Glutamatergic neuron (in vitro differentiated cells): ENCODE measurements around the gene TNFSF12. TPM values are rescaled to one million over a fixed set of nuclear protein-coding genes. Genes with fewer than 3 reads are reported as not detected.

Experiments
- DNase-seq: peaks from one replicate; pipeline ENCODE4 v3.0.0; 2022
- H3K27ac Mint-ChIP-seq: one replicate; pipeline ENCODE4 v1.8.0; 2020; ENCODE audit warnings: mild to moderate bottlenecking, mixed read lengths, inconsistent platforms; ENCODE audit not compliant: unreplicated experiment
- H3K27me3 Mint-ChIP-seq: one replicate; pipeline ENCODE4 v1.8.0; 2020; ENCODE audit warnings: mild to moderate bottlenecking, moderate library complexity, mixed read lengths, inconsistent platforms; ENCODE audit not compliant: unreplicated experiment
- H3K36me3 Mint-ChIP-seq: one replicate; pipeline ENCODE4 v1.8.0; 2020; ENCODE audit warnings: mild to moderate bottlenecking, mixed read lengths, inconsistent platforms; ENCODE audit not compliant: unreplicated experiment
- H3K4me1 Mint-ChIP-seq: one replicate; pipeline ENCODE4 v1.8.0; 2020; ENCODE audit warnings: mild to moderate bottlenecking, low read depth, mixed read lengths, inconsistent platforms; ENCODE audit not compliant: unreplicated experiment
- H3K4me3 Mint-ChIP-seq: one replicate; pipeline ENCODE4 v1.8.0; 2020; ENCODE audit warnings: mild to moderate bottlenecking, mixed read lengths, inconsistent platforms; ENCODE audit not compliant: unreplicated experiment
- H3K9me3 Mint-ChIP-seq: one replicate; pipeline ENCODE4 v1.8.0; 2020; ENCODE audit warnings: mild to moderate bottlenecking, moderate library complexity, mixed read lengths, inconsistent platforms; ENCODE audit not compliant: unreplicated experiment
- CTCF ChIP-seq: fragments of 200-600 bp; sonication (generic); IDR thresholded peaks from one replicate; pipeline ENCODE4 v1.5.0; 2021; ENCODE audit not compliant: partially characterized antibody, unreplicated experiment
- total RNA-seq: library from RNA; stranded (reverse); fragmentation: NEBNext Ultra II Directional; extraction: Animal tissue kit (Norgen Biotek cat#: 25700); gene quantifications from one replicate; pipeline ENCODE4 v1.2.1, GENCODE V29; 2021; ENCODE audit not compliant: unreplicated experiment

TNFSF12 gene
- total RNA-seq, 1 donor from 2014 or later, result 0.83 TPM

- Mint-ChIP-seq H3K27ac (no peak overlapping the region), H3K36me3 (peaks cover 6% of the 10 kb centered on the region), H3K27me3 (peaks cover 5% of the 10 kb centered on the region), H3K9me3 (peaks cover 4% of the 10 kb centered on the region), H3K4me3 (no peak overlapping the region), H3K4me1 (no peaks in the 10 kb centered on the region)
- DNase-seq, result no peak
- TF ChIP-seq CTCF, result no peak
These were observed 7.7 kb upstream of the TNFSF12 start for GRCh38 chr17:7541074-7541621.

GRCh38 chr17:7544911-7545310 is 3.9 kb upstream of the TNFSF12 start:
- Mint-ChIP-seq H3K4me1 (no peaks in the 10 kb centered on the region), H3K4me3 (no peak overlapping the region), H3K27me3 (peaks cover 17% of the 10 kb centered on the region), H3K9me3 (peaks cover 7% of the 10 kb centered on the region), H3K27ac (no peak overlapping the region), H3K36me3 (no peaks in the 10 kb centered on the region)
- no peak for DNase-seq
- TF ChIP-seq CTCF, result no peak

- Mint-ChIP-seq H3K4me1 (no peaks in the 10 kb centered on the region), H3K4me3 (peak overlapping the region; percentile 59), H3K36me3 (peaks cover 10% of the 10 kb centered on the region), H3K27ac (no peak overlapping the region), H3K27me3 (peaks cover 18% of the 10 kb centered on the region), H3K9me3 (peaks cover 6% of the 10 kb centered on the region)
- TF ChIP-seq CTCF, result no peak
- no peak for DNase-seq
These were observed 670 bp downstream of the TNFSF12 start for GRCh38 chr17:7549401-7550055.

GRCh38 chr17:7550344-7550743 is 1.5 kb downstream of the TNFSF12 start:
- Mint-ChIP-seq H3K27me3 (peaks cover 18% of the 10 kb centered on the region), H3K9me3 (peaks cover 9% of the 10 kb centered on the region), H3K4me1 (peaks cover 3% of the 10 kb centered on the region), H3K27ac (no peak overlapping the region), H3K4me3 (no peak overlapping the region), H3K36me3 (peaks cover 10% of the 10 kb centered on the region)
- DNase-seq, result no peak
- TF ChIP-seq CTCF, result no peak

- Mint-ChIP-seq H3K9me3 (peaks cover 9% of the 10 kb centered on the region), H3K4me1 (peaks cover 4% of the 10 kb centered on the region), H3K27ac (no peak overlapping the region), H3K4me3 (no peak overlapping the region), H3K36me3 (peaks cover 10% of the 10 kb centered on the region), H3K27me3 (peaks cover 18% of the 10 kb centered on the region)
- TF ChIP-seq CTCF, result no peak
- no peak for DNase-seq
These were observed 2.5 kb downstream of the TNFSF12 start for GRCh38 chr17:7551396-7551795.
